Ishikawa (cell line): ENCODE results near the gene PHF3.

ENCODE experiments used
- CEBPB ChIP-seq: IDR thresholded peaks from 2 replicates; pipeline ENCODE4 v1.6.1; 2012
- CREB1 ChIP-seq: IDR thresholded peaks from 2 replicates; pipeline ENCODE4 v1.6.1; 2012; ENCODE audit warnings: low read depth
- EGR1 ChIP-seq: IDR thresholded peaks from 2 replicates; pipeline ENCODE4 v1.6.1; 2012
- EP300 ChIP-seq: IDR thresholded peaks from 2 replicates; pipeline ENCODE4 v1.6.1; 2012; ENCODE audit warnings: borderline replicate concordance
- FOXM1 ChIP-seq: IDR thresholded peaks from 2 replicates; pipeline ENCODE4 v1.6.1; 2012; ENCODE audit warnings: low read depth, borderline replicate concordance
- NFIC ChIP-seq: IDR thresholded peaks from 2 replicates; pipeline ENCODE4 v1.6.1; 2012
- RAD21 ChIP-seq: IDR thresholded peaks from 2 replicates; pipeline ENCODE4 v1.6.1; 2012; ENCODE audit warnings: low read depth
- TAF1 ChIP-seq: IDR thresholded peaks from 2 replicates; pipeline ENCODE4 v1.6.1; 2012; ENCODE audit warnings: low read depth, mild to moderate bottlenecking
- TCF12 ChIP-seq: IDR thresholded peaks from 2 replicates; pipeline ENCODE4 v1.6.1; 2012; ENCODE audit warnings: low read depth
- TEAD4 ChIP-seq: IDR thresholded peaks from 2 replicates; pipeline ENCODE4 v1.6.1; 2012
- USF1 ChIP-seq: IDR thresholded peaks from 2 replicates; pipeline ENCODE4 v1.6.1; 2012
- YY1 ChIP-seq: IDR thresholded peaks from 2 replicates; pipeline ENCODE4 v1.6.1; 2012; ENCODE audit warnings: low read depth
- ZBTB7A ChIP-seq: IDR thresholded peaks from 2 replicates; pipeline ENCODE4 v1.6.1; 2012; ENCODE audit warnings: low read depth
- TF ChIP-seq, protein P1 (sequence below): IDR thresholded peaks from 2 replicates; pipeline ENCODE4 v1.6.1; 2012
- TF ChIP-seq, protein P2 (sequence below): IDR thresholded peaks from 2 replicates; pipeline ENCODE4 v1.6.1; 2012; ENCODE audit warnings: low read depth, mild to moderate bottlenecking

Gene PHF3

DNA sequence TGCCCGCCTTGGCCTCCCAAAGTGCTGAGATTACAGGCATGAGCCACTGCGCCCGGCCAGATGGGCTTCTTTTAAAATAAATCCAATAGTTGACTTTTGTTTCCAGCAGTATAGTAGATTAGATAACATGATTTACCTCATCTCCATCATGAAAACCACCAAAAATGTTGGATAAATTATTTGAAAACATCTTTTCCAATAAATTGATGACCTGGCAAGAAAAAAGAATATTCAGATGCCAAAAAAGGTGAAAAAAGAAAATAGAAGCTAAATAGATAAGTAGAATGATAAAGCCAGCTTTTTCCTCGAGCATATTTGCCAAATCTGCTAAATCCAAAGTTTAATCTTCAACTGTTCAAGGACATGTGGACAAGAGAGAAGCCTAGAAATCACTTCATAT is 109.2 kb downstream of the PHF3 start:
- TF ChIP-seq USF1, result no peak
- no peak for TF ChIP-seq TEAD4
- no peak for TF ChIP-seq TAF1
- no peak for TF ChIP-seq ZBTB7A
- no peak for TF ChIP-seq FOXM1
- TF ChIP-seq NFIC, result no peak
- no peak for TF ChIP-seq CEBPB
- TF ChIP-seq, protein P1, sequence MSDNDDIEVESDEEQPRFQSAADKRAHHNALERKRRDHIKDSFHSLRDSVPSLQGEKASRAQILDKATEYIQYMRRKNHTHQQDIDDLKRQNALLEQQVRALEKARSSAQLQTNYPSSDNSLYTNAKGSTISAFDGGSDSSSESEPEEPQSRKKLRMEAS, result no peak
- TF ChIP-seq EP300, result no peak
- TF ChIP-seq, protein P2, sequence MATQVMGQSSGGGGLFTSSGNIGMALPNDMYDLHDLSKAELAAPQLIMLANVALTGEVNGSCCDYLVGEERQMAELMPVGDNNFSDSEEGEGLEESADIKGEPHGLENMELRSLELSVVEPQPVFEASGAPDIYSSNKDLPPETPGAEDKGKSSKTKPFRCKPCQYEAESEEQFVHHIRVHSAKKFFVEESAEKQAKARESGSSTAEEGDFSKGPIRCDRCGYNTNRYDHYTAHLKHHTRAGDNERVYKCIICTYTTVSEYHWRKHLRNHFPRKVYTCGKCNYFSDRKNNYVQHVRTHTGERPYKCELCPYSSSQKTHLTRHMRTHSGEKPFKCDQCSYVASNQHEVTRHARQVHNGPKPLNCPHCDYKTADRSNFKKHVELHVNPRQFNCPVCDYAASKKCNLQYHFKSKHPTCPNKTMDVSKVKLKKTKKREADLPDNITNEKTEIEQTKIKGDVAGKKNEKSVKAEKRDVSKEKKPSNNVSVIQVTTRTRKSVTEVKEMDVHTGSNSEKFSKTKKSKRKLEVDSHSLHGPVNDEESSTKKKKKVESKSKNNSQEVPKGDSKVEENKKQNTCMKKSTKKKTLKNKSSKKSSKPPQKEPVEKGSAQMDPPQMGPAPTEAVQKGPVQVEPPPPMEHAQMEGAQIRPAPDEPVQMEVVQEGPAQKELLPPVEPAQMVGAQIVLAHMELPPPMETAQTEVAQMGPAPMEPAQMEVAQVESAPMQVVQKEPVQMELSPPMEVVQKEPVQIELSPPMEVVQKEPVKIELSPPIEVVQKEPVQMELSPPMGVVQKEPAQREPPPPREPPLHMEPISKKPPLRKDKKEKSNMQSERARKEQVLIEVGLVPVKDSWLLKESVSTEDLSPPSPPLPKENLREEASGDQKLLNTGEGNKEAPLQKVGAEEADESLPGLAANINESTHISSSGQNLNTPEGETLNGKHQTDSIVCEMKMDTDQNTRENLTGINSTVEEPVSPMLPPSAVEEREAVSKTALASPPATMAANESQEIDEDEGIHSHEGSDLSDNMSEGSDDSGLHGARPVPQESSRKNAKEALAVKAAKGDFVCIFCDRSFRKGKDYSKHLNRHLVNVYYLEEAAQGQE, result no peak
- no peak for TF ChIP-seq EGR1
- no peak for TF ChIP-seq CREB1
- TF ChIP-seq RAD21, result no peak
- no peak for TF ChIP-seq TCF12

DNA sequence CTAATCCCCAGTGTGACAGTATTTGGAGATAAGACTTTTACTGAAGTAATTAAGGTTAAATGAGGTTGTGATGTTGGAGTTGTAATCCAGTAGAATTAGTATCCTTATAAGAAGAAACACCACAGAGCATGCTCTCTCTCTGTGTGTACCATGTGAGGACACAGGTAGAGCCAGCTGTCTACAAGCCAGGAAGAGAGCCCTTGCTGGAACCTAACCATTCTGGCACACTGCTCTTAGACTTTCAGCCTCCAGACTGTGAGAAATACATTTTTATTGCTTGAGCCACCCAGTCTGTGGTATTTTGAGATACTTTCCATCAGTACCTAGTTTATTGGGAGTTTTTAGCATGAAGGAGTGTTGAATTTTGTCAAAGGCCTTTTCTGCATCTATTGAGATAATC is 110.2 kb downstream of the PHF3 start:
- no peak for TF ChIP-seq EP300

DNA sequence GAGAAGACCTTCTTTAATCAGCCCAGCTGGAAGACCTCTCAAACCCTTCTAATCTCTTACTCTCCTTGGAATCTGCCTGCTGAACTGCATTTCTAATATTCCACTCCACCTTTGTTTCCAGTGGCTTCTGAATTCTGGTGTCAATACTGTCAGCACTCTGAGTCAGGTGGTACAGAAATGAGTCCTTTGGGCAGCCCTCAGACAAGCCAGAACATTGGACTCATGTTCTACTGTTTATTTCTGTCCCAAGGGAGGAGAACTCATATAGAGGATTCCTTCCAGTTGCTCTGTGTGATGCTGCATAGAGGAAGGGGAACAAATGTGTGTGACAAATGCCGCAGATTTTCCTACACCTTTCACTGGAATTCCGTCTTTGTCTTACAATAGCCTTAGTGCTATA is 114.8 kb downstream of the PHF3 start:
- no peak for TF ChIP-seq TEAD4
- TF ChIP-seq ZBTB7A, result no peak
- TF ChIP-seq, protein P1, result no peak
- TF ChIP-seq RAD21, result no peak
- no peak for TF ChIP-seq TAF1
- no peak for TF ChIP-seq USF1
- no peak for TF ChIP-seq CEBPB
- no peak for TF ChIP-seq TCF12
- no peak for TF ChIP-seq NFIC
- no peak for TF ChIP-seq FOXM1
- no peak for TF ChIP-seq CREB1
- TF ChIP-seq YY1, result no peak
- no peak for TF ChIP-seq EGR1
- TF ChIP-seq, protein P2, result no peak
- TF ChIP-seq EP300, result no peak

DNA sequence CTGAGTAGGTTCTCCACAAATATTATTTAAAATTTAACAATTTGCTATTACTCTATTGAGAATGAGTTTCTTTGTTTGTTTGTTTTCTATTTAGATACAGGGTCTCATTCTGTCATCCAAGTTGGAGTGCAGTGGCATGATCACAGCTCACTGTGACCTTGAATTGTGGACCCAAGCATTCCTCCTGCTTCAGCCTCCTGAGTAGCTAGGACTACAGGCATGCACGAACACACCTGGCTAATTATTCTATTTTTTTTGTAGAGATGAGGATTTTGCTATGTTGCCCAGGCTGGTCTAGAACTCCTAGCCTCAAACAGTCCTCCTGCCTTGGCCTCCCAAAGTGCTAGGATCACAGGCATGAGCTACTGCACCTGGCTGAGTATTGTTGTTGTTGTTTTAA is 122.2 kb downstream of the PHF3 start:
- TF ChIP-seq TEAD4, result no peak
- TF ChIP-seq EP300, result no peak
- TF ChIP-seq CEBPB, result no peak
- TF ChIP-seq USF1, result no peak
- no peak for TF ChIP-seq TAF1
- no peak for TF ChIP-seq ZBTB7A
- no peak for TF ChIP-seq NFIC
- no peak for TF ChIP-seq YY1
- TF ChIP-seq FOXM1, result no peak
- TF ChIP-seq TCF12, result no peak
- TF ChIP-seq, protein P1, result no peak
- TF ChIP-seq, protein P2, result no peak

GRCh38 chr6:63759605-63760105 is 124.1 kb downstream of the PHF3 start:
- TF ChIP-seq TEAD4 (no peak), YY1 (no peak), FOXM1 (no peak), TAF1 (no peak), CEBPB (no peak), EP300 (no peak), EGR1 (no peak)
- TF ChIP-seq, protein P1, result no peak
- TF ChIP-seq, protein P2, result no peak
